Measurements from ENCODE around the gene CRIP2.

GRCh38 chr14:105490572-105491365 lies 16.1 kb downstream of the CRIP2 start, which contains the start of gene TEDC1:
- TF ChIP-seq EZH2phosphoT487 (IDR thresholded peaks at IDR 0.05; ENCODE audit: insufficient read depth, low read depth) (no peak), EZH2 (IDR thresholded peaks at IDR 0.05; ENCODE audit: insufficient read depth, poor library complexity, severe bottlenecking) (no peak)
